Breast epithelium (tissue), 3 donors: Measurements from ENCODE around the gene UST.

Experiments
- POLR2A ChIP-seq: fragments of 450-650 bp; IDR thresholded peaks from one replicate; pipeline ENCODE4 v1.6.1; 2016; ENCODE audit warnings: antibody characterized with exemption, mild to moderate bottlenecking, moderate library complexity
- TF ChIP-seq, protein P1 (sequence below), 3 donors: fragments of 450-650 bp; IDR thresholded peaks; one replicate each; pipeline ENCODE4 v1.5.1; 2016 to 2017; ENCODE audit warnings: antibody characterized with exemption in 3 of 3, mild to moderate bottlenecking in 3 of 3, moderate library complexity in 3 of 3

DNA sequence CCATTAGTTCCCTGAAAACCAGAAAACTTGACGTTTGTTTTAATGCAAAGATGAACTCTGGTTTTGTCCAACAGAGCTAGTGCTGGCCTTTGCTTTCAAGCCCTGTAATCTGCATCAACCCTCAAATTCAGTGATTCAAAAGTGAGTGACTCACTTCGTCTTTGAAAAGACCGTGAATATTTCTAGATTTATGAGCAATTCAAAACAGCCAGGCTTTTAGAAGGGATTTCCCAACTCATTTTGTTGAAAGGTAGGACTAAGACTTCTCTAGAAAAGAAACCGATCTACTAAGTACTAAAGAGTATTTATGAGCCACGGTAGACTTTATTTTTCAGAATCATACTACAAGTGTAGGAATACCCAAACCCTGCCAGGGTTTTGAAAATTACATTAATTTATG lies 121.5 kb downstream of the UST start:
- no peak for TF ChIP-seq POLR2A
- TF ChIP-seq, protein P1, sequence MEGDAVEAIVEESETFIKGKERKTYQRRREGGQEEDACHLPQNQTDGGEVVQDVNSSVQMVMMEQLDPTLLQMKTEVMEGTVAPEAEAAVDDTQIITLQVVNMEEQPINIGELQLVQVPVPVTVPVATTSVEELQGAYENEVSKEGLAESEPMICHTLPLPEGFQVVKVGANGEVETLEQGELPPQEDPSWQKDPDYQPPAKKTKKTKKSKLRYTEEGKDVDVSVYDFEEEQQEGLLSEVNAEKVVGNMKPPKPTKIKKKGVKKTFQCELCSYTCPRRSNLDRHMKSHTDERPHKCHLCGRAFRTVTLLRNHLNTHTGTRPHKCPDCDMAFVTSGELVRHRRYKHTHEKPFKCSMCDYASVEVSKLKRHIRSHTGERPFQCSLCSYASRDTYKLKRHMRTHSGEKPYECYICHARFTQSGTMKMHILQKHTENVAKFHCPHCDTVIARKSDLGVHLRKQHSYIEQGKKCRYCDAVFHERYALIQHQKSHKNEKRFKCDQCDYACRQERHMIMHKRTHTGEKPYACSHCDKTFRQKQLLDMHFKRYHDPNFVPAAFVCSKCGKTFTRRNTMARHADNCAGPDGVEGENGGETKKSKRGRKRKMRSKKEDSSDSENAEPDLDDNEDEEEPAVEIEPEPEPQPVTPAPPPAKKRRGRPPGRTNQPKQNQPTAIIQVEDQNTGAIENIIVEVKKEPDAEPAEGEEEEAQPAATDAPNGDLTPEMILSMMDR (IDR thresholded peaks at IDR 0.05), result no peak
